BJ (cell line): ENCODE measurements around the gene ESYT3. TPM values are rescaled to one million over a fixed set of nuclear protein-coding genes. Genes with fewer than 3 reads are reported as not detected.

Source experiments
- CTCF ChIA-PET: fragments of 350-600 bp; formaldehyde crosslinking; extraction: SDS; loops from one replicate; lab custom pipeline; 2021; ENCODE audit warnings: antibody characterized with exemption, inconsistent platforms; lab: Yijun Ruan, JAX
- POLR2A ChIA-PET: fragments of 300-600 bp; sonication (Branson Sonifier 250); formaldehyde crosslinking; extraction: SDS; loops from one replicate; lab custom pipeline; 2021; ENCODE audit warnings: antibody characterized with exemption; lab: Charles Lee
- DNase-seq: peaks from one replicate; pipeline ENCODE4 v3.0.0-alpha.2; 2011; ENCODE audit warnings: low read depth
- H3K27me3 ChIP-seq: 2 replicates; pipeline ENCODE4 v1.6.0; 2011; ENCODE audit warnings: low read length; ENCODE audit not compliant: control insufficient read depth, insufficient read depth
- H3K36me3 ChIP-seq: 2 replicates; pipeline ENCODE4 v1.5.1; 2011; ENCODE audit warnings: low read length; ENCODE audit not compliant: control insufficient read depth, insufficient read depth
- H3K4me3 ChIP-seq: 2 replicates; pipeline ENCODE4 v1.5.1; 2011; ENCODE audit warnings: low read depth, mild to moderate bottlenecking, control low read depth, low read length
- polyA plus RNA-seq: library from polyadenylated mRNA; depleted of rRNA; stranded (reverse); fragments of >200 nt; gene quantifications from 2 replicates; pipeline ENCODE4 v1.2.3, GENCODE V29; 2011
- TF ChIP-seq, protein P1 (sequence below): IDR thresholded peaks from 2 replicates; pipeline ENCODE4 v1.5.1; 2011; ENCODE audit warnings: low read depth, mild to moderate bottlenecking, control low read depth, inconsistent platforms, low read length, moderate library complexity; ENCODE audit not compliant: insufficient read depth

ESYT3 gene
- polyA plus RNA-seq, 1 experiment, result 0.09 TPM

- Histone ChIP-seq H3K4me3 (no peak overlapping the region), H3K27me3 (no peaks in the 10 kb centered on the region), H3K36me3 (peaks cover 4% of the 10 kb centered on the region)
- CTCF ChIA-PET, result no interaction called here
- DNase-seq, result no peak
- POLR2A ChIA-PET, result no interaction called here
- TF ChIP-seq, protein P1, sequence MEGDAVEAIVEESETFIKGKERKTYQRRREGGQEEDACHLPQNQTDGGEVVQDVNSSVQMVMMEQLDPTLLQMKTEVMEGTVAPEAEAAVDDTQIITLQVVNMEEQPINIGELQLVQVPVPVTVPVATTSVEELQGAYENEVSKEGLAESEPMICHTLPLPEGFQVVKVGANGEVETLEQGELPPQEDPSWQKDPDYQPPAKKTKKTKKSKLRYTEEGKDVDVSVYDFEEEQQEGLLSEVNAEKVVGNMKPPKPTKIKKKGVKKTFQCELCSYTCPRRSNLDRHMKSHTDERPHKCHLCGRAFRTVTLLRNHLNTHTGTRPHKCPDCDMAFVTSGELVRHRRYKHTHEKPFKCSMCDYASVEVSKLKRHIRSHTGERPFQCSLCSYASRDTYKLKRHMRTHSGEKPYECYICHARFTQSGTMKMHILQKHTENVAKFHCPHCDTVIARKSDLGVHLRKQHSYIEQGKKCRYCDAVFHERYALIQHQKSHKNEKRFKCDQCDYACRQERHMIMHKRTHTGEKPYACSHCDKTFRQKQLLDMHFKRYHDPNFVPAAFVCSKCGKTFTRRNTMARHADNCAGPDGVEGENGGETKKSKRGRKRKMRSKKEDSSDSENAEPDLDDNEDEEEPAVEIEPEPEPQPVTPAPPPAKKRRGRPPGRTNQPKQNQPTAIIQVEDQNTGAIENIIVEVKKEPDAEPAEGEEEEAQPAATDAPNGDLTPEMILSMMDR, result no peak
Measured at GRCh38 chr3:138394156-138394555, 40.3 kb upstream of the ESYT3 start.

DNA sequence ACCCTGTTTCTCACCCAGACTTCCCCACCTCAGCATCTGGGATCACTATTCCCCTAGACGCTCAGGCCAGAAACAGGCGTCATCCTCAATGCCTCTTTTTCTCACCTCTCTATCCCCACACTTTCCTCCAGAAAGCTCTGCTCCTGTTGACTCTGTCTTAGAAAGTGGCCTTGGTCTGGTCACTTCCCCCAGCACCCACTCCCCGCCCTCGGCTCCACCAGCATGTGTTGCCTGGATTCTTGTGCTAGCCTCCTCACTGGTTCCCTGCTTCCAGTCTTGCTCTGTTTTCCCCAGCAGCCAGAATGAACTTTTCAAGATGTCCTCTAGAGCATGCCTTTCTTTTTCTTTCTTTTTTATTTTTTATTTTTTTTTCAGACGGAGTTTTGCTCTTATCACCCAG is 39.7 kb upstream of the ESYT3 start:
- no peak overlapping the region for H3K4me3 ChIP-seq
- no peak for DNase-seq
- POLR2A ChIA-PET, result no interaction called here
- CTCF ChIA-PET, result no interaction called here
- peaks cover 6% of the 10 kb centered on the region for H3K36me3 ChIP-seq
- no peaks in the 10 kb centered on the region for H3K27me3 ChIP-seq
- TF ChIP-seq, protein P1, result no peak

GRCh38 chr3:138395865-138396751 is 38.3 kb upstream of the ESYT3 start:
- no peak for DNase-seq
- TF ChIP-seq, protein P1, result no peak
- no peak overlapping the region for H3K4me3 ChIP-seq
- H3K27me3 ChIP-seq, result no peaks in the 10 kb centered on the region
- ChIA-PET CTCF (interaction anchor here (1.6 to 2.5 kb wide), 3 partner anchors 21 to 65 kb away, joined by 4 to 7 read pairs (median 4); partner anchors contain the start of gene MRAS), POLR2A (no interaction called here)
- H3K36me3 ChIP-seq, result peaks cover 14% of the 10 kb centered on the region

DNA sequence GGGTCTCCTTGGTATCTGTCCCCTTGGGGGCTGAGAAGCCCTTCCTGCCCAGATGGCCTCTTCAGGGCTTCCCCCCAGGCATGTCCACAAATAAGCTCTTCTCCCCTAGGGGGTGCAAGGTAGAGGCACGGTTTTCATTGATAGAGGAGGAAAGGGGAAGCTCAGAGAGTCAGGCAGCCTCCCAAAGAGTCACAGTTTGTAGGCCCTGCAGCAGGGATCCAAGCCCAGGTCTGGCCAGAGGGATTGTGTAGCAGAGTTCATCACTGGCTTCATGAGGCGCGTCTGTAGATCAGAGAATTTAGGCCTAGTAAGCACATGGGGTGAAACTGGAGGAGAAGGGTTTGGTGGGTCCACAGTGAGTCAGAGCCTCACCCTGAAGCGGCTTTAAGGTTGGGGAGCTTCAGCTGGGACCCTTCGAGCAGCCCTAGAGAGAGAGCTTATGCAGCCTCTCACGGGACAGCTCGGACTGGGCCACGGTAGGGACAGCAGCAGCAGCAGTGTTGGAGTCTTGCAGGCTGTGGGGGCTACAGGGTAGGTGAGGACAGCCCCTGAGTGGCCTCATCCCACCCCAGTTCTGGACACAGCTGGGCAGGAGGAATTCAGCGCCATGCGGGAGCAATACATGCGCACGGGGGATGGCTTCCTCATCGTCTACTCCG is 37.5 kb upstream of the ESYT3 start:
- ChIA-PET POLR2A (no interaction called here), CTCF (interaction anchor here (1.6 to 2.5 kb wide), 5 partner anchors 10 to 66 kb away, joined by 4 to 7 read pairs (median 5); partner anchors contain the start of gene MRAS)

More for the DNA sequence above, 37.5 kb upstream of the ESYT3 start:
- DNase-seq, result no peak
- peaks cover 17% of the 10 kb centered on the region for H3K36me3 ChIP-seq
- no peak overlapping the region for H3K4me3 ChIP-seq
- TF ChIP-seq, protein P1, result no peak
- H3K27me3 ChIP-seq, result no peaks in the 10 kb centered on the region
